Astrocyte (in vitro differentiated cells and primary cell): ENCODE results near the gene PARVB.

Experiments used
- EZH2 ChIP-seq: IDR thresholded peaks from 2 replicates; pipeline ENCODE4 v1.6.1; 2012; ENCODE audit warnings: mild to moderate bottlenecking, low read length, inconsistent platforms; ENCODE audit not compliant: insufficient read depth
- TF ChIP-seq, protein P1 (sequence below): IDR thresholded peaks from 2 replicates; pipeline ENCODE4 v1.5.1; 2011; ENCODE audit warnings: low read depth, mild to moderate bottlenecking, inconsistent platforms, low read length, moderate library complexity; ENCODE audit not compliant: insufficient read depth

- TF ChIP-seq, protein P1, sequence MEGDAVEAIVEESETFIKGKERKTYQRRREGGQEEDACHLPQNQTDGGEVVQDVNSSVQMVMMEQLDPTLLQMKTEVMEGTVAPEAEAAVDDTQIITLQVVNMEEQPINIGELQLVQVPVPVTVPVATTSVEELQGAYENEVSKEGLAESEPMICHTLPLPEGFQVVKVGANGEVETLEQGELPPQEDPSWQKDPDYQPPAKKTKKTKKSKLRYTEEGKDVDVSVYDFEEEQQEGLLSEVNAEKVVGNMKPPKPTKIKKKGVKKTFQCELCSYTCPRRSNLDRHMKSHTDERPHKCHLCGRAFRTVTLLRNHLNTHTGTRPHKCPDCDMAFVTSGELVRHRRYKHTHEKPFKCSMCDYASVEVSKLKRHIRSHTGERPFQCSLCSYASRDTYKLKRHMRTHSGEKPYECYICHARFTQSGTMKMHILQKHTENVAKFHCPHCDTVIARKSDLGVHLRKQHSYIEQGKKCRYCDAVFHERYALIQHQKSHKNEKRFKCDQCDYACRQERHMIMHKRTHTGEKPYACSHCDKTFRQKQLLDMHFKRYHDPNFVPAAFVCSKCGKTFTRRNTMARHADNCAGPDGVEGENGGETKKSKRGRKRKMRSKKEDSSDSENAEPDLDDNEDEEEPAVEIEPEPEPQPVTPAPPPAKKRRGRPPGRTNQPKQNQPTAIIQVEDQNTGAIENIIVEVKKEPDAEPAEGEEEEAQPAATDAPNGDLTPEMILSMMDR: no peak
- no peak for TF ChIP-seq EZH2
Measured at GRCh38 chr22:44213489-44214043, 189.5 kb downstream of the PARVB start.
